GM12864 (cell line): Measurements from ENCODE around the gene DTNB.
"Not testable (repeated sequence)": the region's sequence is repeated elsewhere in the genome, so short reads cannot be mapped to it uniquely, and the experiment has no call there.

Experiments used
- DNase-seq: peaks from one replicate; pipeline ENCODE4 v3.0.0-alpha.2; 2011; ENCODE audit warnings: low read depth
- H3K4me3 ChIP-seq: 2 replicates; pipeline ENCODE4 v1.5.1; 2011; ENCODE audit warnings: mild to moderate bottlenecking, low read depth, low read length, control low read depth
- CTCF ChIP-seq: IDR thresholded peaks from 2 replicates; pipeline ENCODE4 v1.5.1; 2011; ENCODE audit warnings: low read depth, mild to moderate bottlenecking, moderate library complexity, low read length, control low read depth, inconsistent platforms; ENCODE audit errors: missing control alignments

The DTNB gene

GRCh38 chr2:25710750-25711149 is 37.4 kb upstream of the DTNB start:
- no peak for DNase-seq
- no peak overlapping the region for H3K4me3 ChIP-seq
- no peak for TF ChIP-seq CTCF

- no peak for TF ChIP-seq CTCF
- DNase-seq = no peak
- no peak overlapping the region for H3K4me3 ChIP-seq
Measured at GRCh38 chr2:25709349-25709748, 36.0 kb upstream of the DTNB start.

GRCh38 chr2:25707927-25708590 is 34.7 kb upstream of the DTNB start:
- DNase-seq = no peak
- no peak for TF ChIP-seq CTCF

GRCh38 chr2:25705575-25705974 is 32.2 kb upstream of the DTNB start:
- not testable (repeated sequence) for DNase-seq, H3K4me3 ChIP-seq

More at GRCh38 chr2:25707927-25708590, 34.7 kb upstream of the DTNB start:
- no peak overlapping the region for H3K4me3 ChIP-seq

- no peak for TF ChIP-seq CTCF
- no peak overlapping the region for H3K4me3 ChIP-seq
- DNase-seq = no peak
Measured at GRCh38 chr2:25701801-25702200, 28.4 kb upstream of the DTNB start.

- DNase-seq = no peak
- no peak overlapping the region for H3K4me3 ChIP-seq
- TF ChIP-seq CTCF = peak; percentile 70
Measured at GRCh38 chr2:25700221-25700660, 26.9 kb upstream of the DTNB start.

GRCh38 chr2:25699216-25699615 is 25.8 kb upstream of the DTNB start:
- no peak overlapping the region for H3K4me3 ChIP-seq
- no peak for DNase-seq
- no peak for TF ChIP-seq CTCF

GRCh38 chr2:25698752-25699151 is 25.4 kb upstream of the DTNB start:
- no peak overlapping the region for H3K4me3 ChIP-seq
- DNase-seq = no peak
- no peak for TF ChIP-seq CTCF
